GM18499 (cell line): ENCODE results near the gene ZBTB32.
"Not testable (repeated sequence)": the region's sequence is repeated elsewhere in the genome, so short reads cannot be mapped to it uniquely, and the experiment has no call there.

Experiments
- ATAC-seq: cut with Tn5 transposase; IDR thresholded peaks from one replicate; pipeline ENCODE4 v1.9.1; 2021; ENCODE audit warnings: moderate number of reproducible peaks; ENCODE audit not compliant: insufficient read depth, unreplicated experiment

The ZBTB32 gene

DNA sequence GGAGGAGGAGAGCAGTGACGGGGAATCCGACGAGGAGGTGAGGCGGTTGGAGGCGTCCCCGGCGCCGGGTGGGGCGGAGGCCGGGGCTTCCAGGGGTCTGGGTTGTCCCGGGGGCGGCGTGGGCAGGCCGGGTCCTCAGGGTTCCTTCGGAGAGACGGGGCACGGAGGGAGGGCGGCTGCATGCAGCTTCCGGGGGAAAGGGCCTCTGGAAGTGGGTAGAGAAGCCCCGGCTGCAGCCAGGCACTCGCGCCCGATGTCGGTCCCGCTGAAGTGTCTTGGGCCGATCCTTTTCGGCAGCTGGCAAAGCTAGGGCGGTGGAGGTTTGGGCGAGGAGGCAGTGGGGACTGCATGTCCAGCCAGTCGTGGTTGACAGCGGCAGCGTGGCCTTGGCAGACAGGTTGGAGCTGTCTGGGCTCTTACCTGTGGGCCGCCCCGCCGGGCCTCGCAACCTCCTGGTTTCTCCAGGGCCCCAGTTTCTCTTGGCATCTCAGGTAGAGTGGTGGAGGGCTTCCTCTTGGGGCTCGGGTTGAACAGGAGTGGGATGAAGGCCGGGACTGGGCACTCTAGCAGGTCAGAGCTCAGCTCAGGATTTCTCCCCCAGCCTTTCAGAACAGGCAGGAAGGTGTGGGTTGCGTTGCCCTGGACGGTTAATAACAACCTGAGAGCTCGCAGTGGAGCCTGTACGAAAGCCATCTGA lies 14.1 kb downstream of the ZBTB32 start:
- no peak for ATAC-seq

DNA sequence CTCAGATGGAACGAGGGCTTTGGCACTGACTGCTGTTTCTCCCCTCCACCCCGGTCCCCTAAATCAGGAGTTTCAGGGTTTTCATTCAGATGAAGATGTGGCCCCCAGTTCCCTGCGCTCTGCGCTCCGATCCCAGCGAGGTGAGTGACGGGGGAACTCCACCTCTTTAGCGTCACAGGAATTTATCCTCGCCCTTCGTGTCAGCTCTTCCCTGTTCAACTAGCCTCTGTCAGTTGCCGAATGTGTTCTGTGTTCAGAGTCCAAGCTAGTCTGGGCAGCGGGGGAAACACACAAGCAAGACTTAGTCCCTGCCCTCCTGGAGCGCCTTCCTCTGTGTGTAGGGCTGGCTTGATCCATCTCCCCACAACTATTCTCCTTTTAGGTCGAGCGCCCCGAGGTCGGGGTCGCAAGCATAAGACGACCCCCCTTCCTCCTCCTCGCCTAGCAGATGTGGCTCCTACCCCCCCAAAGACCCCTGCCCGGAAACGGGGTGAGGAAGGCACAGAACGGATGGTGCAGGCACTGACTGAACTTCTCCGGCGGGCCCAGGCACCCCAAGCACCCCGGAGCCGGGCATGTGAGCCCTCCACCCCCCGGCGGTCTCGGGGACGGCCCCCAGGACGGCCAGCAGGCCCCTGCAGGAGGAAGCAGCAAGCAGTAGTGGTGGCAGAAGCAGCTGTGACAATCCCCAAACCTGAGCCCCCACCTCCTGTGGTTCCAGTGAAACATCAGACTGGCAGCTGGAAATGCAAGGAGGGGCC lies 15.2 kb downstream of the ZBTB32 start:
- ATAC-seq: no peak

DNA sequence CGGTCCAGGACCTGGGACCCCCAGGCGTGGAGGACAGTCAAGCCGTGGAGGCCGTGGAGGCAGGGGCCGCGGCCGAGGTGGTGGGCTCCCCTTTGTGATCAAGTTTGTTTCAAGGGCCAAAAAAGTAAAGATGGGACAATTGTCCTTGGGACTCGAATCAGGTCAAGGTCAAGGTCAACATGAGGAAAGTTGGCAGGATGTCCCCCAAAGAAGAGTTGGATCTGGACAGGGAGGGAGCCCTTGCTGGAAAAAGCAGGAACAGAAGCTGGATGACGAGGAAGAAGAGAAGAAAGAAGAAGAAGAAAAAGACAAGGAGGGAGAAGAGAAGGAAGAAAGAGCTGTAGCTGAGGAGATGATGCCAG lies 15.8 kb downstream of the ZBTB32 start:
- ATAC-seq: no peak

GRCh38 chr19:35720648-35721047 lies 16.3 kb downstream of the ZBTB32 start:
- no peak for ATAC-seq

- ATAC-seq: no peak
Observed at GRCh38 chr19:35721374-35721773, 17.0 kb downstream of the ZBTB32 start.

DNA sequence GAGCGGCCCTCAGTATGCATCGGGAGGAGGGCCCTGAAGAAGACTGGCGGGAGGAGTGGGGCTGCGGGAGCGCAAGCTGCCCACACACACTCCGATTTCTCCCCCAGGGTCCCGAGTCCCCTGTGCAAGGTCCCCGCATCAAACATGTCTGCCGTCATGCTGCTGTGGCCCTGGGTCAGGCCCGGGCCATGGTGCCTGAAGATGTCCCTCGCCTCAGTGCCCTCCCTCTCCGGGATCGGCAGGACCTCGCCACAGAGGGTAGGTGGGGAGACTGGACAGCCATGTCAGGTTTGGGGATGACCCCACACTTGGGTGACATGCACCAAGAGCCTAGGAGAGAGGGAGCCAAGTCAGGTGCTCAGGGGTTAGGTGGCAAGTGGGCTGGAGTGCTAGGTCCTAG lies 18.1 kb downstream of the ZBTB32 start:
- ATAC-seq: no peak

- no peak for ATAC-seq
Observed at GRCh38 chr19:35722897-35723296, 18.5 kb downstream of the ZBTB32 start.

GRCh38 chr19:35723671-35724070 lies 19.3 kb downstream of the ZBTB32 start:
- ATAC-seq: no peak

GRCh38 chr19:35724132-35724531 lies 19.8 kb downstream of the ZBTB32 start:
- ATAC-seq: not testable (repeated sequence)

- no peak for ATAC-seq
Observed at GRCh38 chr19:35724560-35724959, 20.2 kb downstream of the ZBTB32 start.

DNA sequence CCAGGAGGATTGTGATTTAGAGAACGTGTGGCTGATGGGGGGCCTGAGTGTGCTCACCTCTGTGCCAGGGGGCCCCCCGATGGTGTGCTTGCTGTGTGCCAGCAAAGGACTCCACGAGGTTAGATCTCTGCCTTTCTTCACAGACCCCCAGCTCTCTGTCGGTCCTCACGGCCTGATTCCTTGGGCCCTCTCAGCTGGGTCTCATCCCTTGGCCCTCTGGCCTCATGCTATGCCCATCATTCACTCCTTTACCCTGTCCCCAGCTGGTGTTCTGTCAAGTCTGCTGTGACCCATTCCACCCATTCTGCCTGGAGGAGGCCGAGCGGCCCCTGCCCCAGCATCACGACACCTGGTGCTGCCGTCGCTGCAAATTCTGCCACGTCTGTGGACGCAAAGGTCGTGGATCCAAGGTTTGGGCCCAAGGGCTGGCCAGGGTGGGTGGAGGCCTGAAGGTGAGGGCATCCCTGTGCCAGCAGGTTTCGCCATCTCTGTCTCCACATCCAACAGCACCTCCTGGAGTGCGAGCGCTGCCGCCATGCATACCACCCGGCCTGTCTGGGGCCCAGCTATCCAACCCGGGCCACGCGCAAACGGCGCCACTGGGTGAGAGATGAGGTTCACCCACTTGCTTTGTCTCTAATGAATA lies 21.0 kb downstream of the ZBTB32 start:
- ATAC-seq: no peak

GRCh38 chr19:35727053-35727955 lies 22.9 kb downstream of the ZBTB32 start:
- ATAC-seq: no peak

GRCh38 chr19:35727956-35728706 lies 23.8 kb downstream of the ZBTB32 start:
- no peak for ATAC-seq

- no peak for ATAC-seq
Observed at GRCh38 chr19:35729021-35729420, 24.7 kb downstream of the ZBTB32 start.

DNA sequence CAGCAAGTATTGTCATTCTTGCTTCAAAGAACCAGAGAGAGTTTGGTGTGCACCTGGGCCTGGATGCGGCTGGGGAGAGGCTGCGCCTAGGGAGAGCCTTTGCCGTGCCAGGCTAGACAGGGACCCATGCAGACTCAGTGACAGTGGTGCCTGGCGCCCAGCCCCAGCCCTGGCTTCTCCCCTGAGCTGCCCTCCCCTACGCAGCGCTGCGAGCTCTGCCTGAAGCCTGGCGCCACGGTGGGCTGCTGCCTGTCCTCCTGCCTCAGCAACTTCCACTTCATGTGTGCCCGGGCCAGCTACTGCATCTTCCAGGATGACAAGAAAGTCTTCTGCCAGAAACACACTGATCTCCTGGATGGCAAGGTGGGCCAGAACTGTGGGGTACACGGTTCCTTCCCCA lies 25.4 kb downstream of the ZBTB32 start:
- no peak for ATAC-seq

DNA sequence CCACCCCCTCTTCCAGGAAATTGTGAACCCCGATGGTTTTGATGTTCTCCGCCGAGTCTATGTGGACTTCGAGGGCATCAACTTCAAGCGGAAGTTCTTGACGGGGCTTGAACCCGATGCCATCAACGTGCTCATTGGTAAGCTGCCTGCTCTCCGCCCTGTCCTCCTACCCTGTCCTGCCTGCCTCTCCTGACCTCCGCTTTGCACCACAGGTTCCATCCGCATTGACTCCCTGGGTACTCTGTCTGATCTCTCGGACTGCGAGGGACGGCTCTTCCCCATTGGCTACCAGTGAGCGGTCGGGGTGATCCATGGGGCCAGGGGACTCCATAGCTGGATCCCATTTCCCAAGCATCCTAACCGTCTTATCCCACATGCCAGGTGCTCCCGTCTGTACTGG lies 26.0 kb downstream of the ZBTB32 start:
- no peak for ATAC-seq

GRCh38 chr19:35731353-35731752 lies 27.0 kb downstream of the ZBTB32 start:
- ATAC-seq: no peak

DNA sequence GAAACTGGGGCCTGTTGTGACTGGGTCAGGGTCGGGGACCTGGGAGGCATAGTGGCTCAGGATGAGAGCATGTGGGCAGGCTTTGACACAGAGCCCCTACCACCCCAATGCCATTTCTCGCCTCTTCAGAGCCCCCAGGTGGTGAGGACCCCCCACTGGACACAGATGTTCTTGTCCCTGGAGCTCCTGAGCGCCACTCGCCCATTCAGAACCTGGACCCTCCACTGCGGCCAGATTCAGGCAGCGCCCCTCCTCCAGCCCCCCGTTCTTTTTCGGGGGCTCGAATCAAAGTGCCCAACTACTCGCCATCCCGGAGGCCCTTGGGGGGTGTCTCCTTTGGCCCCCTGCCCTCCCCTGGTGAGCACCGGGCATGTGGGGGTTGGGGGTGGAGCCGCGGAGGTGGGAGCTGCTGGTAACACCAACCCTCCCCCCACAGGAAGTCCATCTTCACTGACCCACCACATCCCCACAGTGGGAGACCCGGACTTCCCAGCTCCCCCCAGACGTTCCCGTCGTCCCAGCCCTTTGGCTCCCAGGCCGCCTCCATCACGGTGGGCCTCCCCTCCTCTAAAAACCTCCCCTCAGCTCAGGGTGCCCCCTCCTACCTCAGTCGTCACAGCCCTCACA lies 27.5 kb downstream of the ZBTB32 start:
- ATAC-seq: no peak

DNA sequence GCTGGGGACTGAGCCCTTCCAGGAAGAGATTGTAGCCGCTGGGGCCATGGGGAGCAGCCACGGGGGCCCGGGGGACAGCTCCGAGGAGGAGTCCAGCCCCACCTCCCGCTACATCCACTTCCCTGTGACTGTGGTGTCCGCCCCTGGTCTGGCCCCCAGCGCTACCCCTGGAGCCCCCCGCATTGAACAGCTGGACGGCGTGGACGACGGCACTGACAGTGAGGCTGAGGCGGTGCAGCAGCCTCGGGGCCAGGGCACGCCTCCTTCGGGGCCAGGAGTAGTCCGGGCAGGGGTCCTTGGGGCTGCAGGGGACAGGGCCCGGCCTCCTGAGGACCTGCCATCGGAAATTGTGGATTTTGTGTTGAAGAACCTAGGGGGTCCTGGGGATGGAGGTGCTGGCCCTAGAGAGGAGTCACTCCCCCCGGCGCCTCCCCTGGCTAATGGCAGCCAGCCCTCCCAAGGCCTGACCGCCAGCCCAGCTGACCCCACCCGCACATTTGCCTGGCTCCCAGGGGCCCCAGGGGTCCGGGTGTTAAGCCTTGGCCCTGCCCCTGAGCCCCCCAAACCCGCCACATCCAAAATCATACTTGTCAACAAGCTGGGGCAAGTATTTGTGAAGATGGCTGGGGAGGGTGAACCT lies 28.3 kb downstream of the ZBTB32 start:
- no peak for ATAC-seq
